Fibroblast of villous mesenchyme (primary cell): ENCODE results near the gene PACS1. TPM values are rescaled to one million over a fixed set of nuclear protein-coding genes. Genes with fewer than 3 reads are reported as not detected.

ENCODE experiments used
- DNase-seq: peaks from one replicate; pipeline ENCODE4 v3.0.0-alpha.2; 2010; ENCODE audit warnings: low read depth
- H3K4me3 ChIP-seq: 2 replicates; pipeline ENCODE4 v1.5.1; 2011; ENCODE audit warnings: low read depth, mild to moderate bottlenecking, low read length
- CTCF ChIP-seq: IDR thresholded peaks from 2 replicates; pipeline ENCODE4 v1.5.1; 2012; ENCODE audit warnings: low read depth, mild to moderate bottlenecking, low read length; ENCODE audit not compliant: insufficient read depth
- total RNA-seq: library from RNA; depleted of rRNA; stranded (reverse); fragments of >200 nt; gene quantifications from 2 replicates; pipeline ENCODE4 v1.2.3, GENCODE V29; 2012

Gene PACS1
- total RNA-seq, 1 donor = 36.7 TPM

GRCh38 chr11:66286699-66287098 lies 216.6 kb downstream of the PACS1 start:
- no peak for DNase-seq
- no peak overlapping the region for H3K4me3 ChIP-seq
- TF ChIP-seq CTCF = no peak

- no peak for TF ChIP-seq CTCF
- DNase-seq = no peak
- H3K4me3 ChIP-seq = peak overlapping the region; percentile 90
Measured at GRCh38 chr11:66287211-66287888, 217.3 kb downstream of the PACS1 start.

GRCh38 chr11:66287889-66288670 lies 218.0 kb downstream of the PACS1 start:
- DNase-seq = peak; percentile 23
- peak overlapping the region; percentile 90 for H3K4me3 ChIP-seq

GRCh38 chr11:66288671-66289547 lies 218.8 kb downstream of the PACS1 start, which contains the start of gene YIF1A:
TSS of gene YIF1A (minus strand) at chr11:66289143. CDS start at chr11:66288985, 158 bp downstream.
- H3K4me3 ChIP-seq = peak within 1 kb of the TSS; percentile 90
- TF ChIP-seq CTCF = no peak
- peak; percentile 100 for DNase-seq

More at GRCh38 chr11:66287889-66288670, 218.0 kb downstream of the PACS1 start:
- TF ChIP-seq CTCF = no peak

GRCh38 chr11:66289548-66290329 lies 219.7 kb downstream of the PACS1 start:
- no peak for TF ChIP-seq CTCF
- no peak for DNase-seq
- peak overlapping the region; percentile 90 for H3K4me3 ChIP-seq

GRCh38 chr11:66290330-66290621 lies 220.2 kb downstream of the PACS1 start:
- no peak for TF ChIP-seq CTCF
- no peak overlapping the region for H3K4me3 ChIP-seq
- DNase-seq = no peak
